ENCODE data around the gene RET. TPM values are rescaled to one million over a fixed set of nuclear protein-coding genes. Genes with fewer than 3 reads are reported as not detected.
A peak's percentile ranks its signal among the peaks of the same experiment; 100 is the strongest.

Gene RET
- total RNA-seq (2022) (not detected in 2 replicates), Bru-seq, nascent RNA (percentile 9 among the genes with signal in this experiment), BruChase-seq, experiment 1, labeled RNA remaining after a 2-hour chase (percentile 5 among the genes with signal in this experiment), BruChase-seq, experiment 2, labeled RNA remaining after a 6-hour chase (percentile 5 among the genes with signal in this experiment)
- long read RNA-seq, result 0 reads

GRCh38 chr10:43076876-43077420 lies at the start of gene RET:
Gene RET, plus strand, starts transcription at chr10:43077069. Its CDS starts 190 bp downstream, at chr10:43077259.
- Mint-ChIP-seq H3K36me3 (ENCODE audit: insufficient read depth, unreplicated experiment) (no peaks in the 10 kb centered on the region), H3K4me1 (ENCODE audit: low read depth, unreplicated experiment) (no peaks in the 10 kb centered on the region), H3K27me3 (ENCODE audit: insufficient read depth, unreplicated experiment) (peaks cover 28% of the 10 kb centered on the region), H3K27ac (ENCODE audit: unreplicated experiment) (no peak within 1 kb of the TSS), H3K4me3 (ENCODE audit: unreplicated experiment) (peak within 1 kb of the TSS; percentile 61), H3K9me3 (ENCODE audit: unreplicated experiment) (no peaks in the 10 kb centered on the region)
- intact Hi-C loops (cut with micrococcal nuclease; ENCODE audit: unreplicated experiment), result no loop called here
- POLR2A ChIA-PET, result no interaction called here
- TF ChIP-seq CTCF (IDR thresholded peaks at IDR 0.05; ENCODE audit: insufficient read depth in 1 of 2, low read depth in 1 of 2, low read length in 1 of 2, severe bottlenecking in 1 of 2, unreplicated experiment in 1 of 2), result no peak
- Histone ChIP-seq H3K27me3 (replicated peaks; ENCODE audit: control insufficient read depth, insufficient read depth, low read length) (peaks cover 10% of the 10 kb centered on the region), H3K4me3 (ENCODE audit: low read depth, low read length) (peak within 1 kb of the TSS; percentile 23; the same call in 1 of the 2 replicates), H3K9me3 (no peaks in the 10 kb centered on the region), H3K36me3 (ENCODE audit: control insufficient read depth, insufficient read depth, low read length) (no peaks in the 10 kb centered on the region; the same call in 1 of the 2 replicates), H3K4me1 (peaks cover 4% of the 10 kb centered on the region; the same call in 1 of the 2 replicates)
- CTCF ChIA-PET, result no interaction called here
- DNase-seq, result peak in 1 of 2 experiments; percentile 40
- no TSS peak for BruUV-seq (replicated peaks)

GRCh38 chr10:43027331-43027955 lies 49.4 kb upstream of the RET start:
- Histone ChIP-seq H3K27me3 (replicated peaks; ENCODE audit: control insufficient read depth, insufficient read depth, low read length) (no peaks in the 10 kb centered on the region), H3K36me3 (ENCODE audit: control insufficient read depth, insufficient read depth, low read length) (no peaks in the 10 kb centered on the region), H3K9me3 (peaks cover 5% of the 10 kb centered on the region), H3K4me3 (ENCODE audit: low read depth, low read length) (no peak overlapping the region), H3K4me1 (no peaks in the 10 kb centered on the region)
- no TSS peak for BruUV-seq (replicated peaks)
- ChIA-PET CTCF (no interaction called here), POLR2A (no interaction called here)
- no peak for DNase-seq
- H3K9me3 Mint-ChIP-seq (ENCODE audit: unreplicated experiment), result peaks cover 4% of the 10 kb centered on the region
- H3K4me1 Mint-ChIP-seq (ENCODE audit: low read depth, unreplicated experiment), result no peaks in the 10 kb centered on the region
- intact Hi-C loops (cut with micrococcal nuclease; ENCODE audit: unreplicated experiment), result no loop called here
- no peak overlapping the region for H3K27ac Mint-ChIP-seq (ENCODE audit: unreplicated experiment)
- H3K27me3 Mint-ChIP-seq (ENCODE audit: insufficient read depth, unreplicated experiment), result peaks cover 17% of the 10 kb centered on the region
- no peaks in the 10 kb centered on the region for H3K36me3 Mint-ChIP-seq (ENCODE audit: insufficient read depth, unreplicated experiment)
- no peak overlapping the region for H3K4me3 Mint-ChIP-seq (ENCODE audit: unreplicated experiment)
- TF ChIP-seq CTCF (IDR thresholded peaks at IDR 0.05; ENCODE audit: insufficient read depth in 1 of 2, low read depth in 1 of 2, low read length in 1 of 2, severe bottlenecking in 1 of 2, unreplicated experiment in 1 of 2), result no peak

GRCh38 chr10:43028143-43028542 lies 48.7 kb upstream of the RET start:
- H3K36me3 Mint-ChIP-seq (ENCODE audit: insufficient read depth, unreplicated experiment), result no peaks in the 10 kb centered on the region
- Histone ChIP-seq H3K4me3 (ENCODE audit: low read depth, low read length) (no peak overlapping the region), H3K9me3 (peaks cover 12% of the 10 kb centered on the region), H3K4me1 (no peaks in the 10 kb centered on the region), H3K36me3 (ENCODE audit: control insufficient read depth, insufficient read depth, low read length) (no peaks in the 10 kb centered on the region), H3K27me3 (replicated peaks; ENCODE audit: control insufficient read depth, insufficient read depth, low read length) (no peaks in the 10 kb centered on the region)
- DNase-seq, result no peak
- CTCF ChIA-PET, result no interaction called here
- BruUV-seq (replicated peaks), result no TSS peak
- POLR2A ChIA-PET, result no interaction called here
- no peak overlapping the region for H3K27ac Mint-ChIP-seq (ENCODE audit: unreplicated experiment)
- no peaks in the 10 kb centered on the region for H3K4me1 Mint-ChIP-seq (ENCODE audit: low read depth, unreplicated experiment)
- H3K27me3 Mint-ChIP-seq (ENCODE audit: insufficient read depth, unreplicated experiment), result peaks cover 12% of the 10 kb centered on the region
- intact Hi-C loops (cut with micrococcal nuclease; ENCODE audit: unreplicated experiment), result no loop called here
- no peak overlapping the region for H3K4me3 Mint-ChIP-seq (ENCODE audit: unreplicated experiment)
- TF ChIP-seq CTCF (IDR thresholded peaks at IDR 0.05; ENCODE audit: insufficient read depth in 1 of 2, low read depth in 1 of 2, low read length in 1 of 2, severe bottlenecking in 1 of 2, unreplicated experiment in 1 of 2), result no peak
- peaks cover 11% of the 10 kb centered on the region for H3K9me3 Mint-ChIP-seq (ENCODE audit: unreplicated experiment)
